Breast epithelium (tissue), 4 donors: ENCODE measurements around the gene CYP4F3. TPM values are rescaled to one million over a fixed set of nuclear protein-coding genes. Genes with fewer than 3 reads are reported as not detected.

Source experiments
- DNase-seq, 2 donors: peaks; one replicate each; pipeline ENCODE4 v3.0.0-alpha.2; 2019; ENCODE audit warnings: low spot score in 2 of 2
- H3K27ac ChIP-seq, 2 donors: fragments of 200-600 bp; sonication (generic) in 1 of 2; one replicate each; pipeline ENCODE4 v1.5.1; 2016 to 2019; ENCODE audit warnings: mild to moderate bottlenecking in 1 of 2
- H3K27me3 ChIP-seq, 2 donors: fragments of 200-600 bp; sonication (generic) in 1 of 2; one replicate each; pipeline versions ENCODE4 v1.5.1 to v1.6.0; 2017 to 2019; ENCODE audit warnings: control low read depth in 1 of 2, mild to moderate bottlenecking in 1 of 2
- H3K36me3 ChIP-seq: fragments of 200-600 bp; one replicate; pipeline ENCODE4 v1.5.1; 2019
- H3K4me1 ChIP-seq, 2 donors: fragments of 200-600 bp; sonication (generic); one replicate each; pipeline ENCODE4 v1.5.1; 2016 to 2019; ENCODE audit warnings: control low read depth in 1 of 2
- H3K4me3 ChIP-seq, 3 donors: fragments of 200-600 bp; sonication (generic); 1 replicate in 2 of 3; 2 replicates in 1 of 3; pipeline ENCODE4 v1.5.1; 2016 to 2019; ENCODE audit warnings: mild to moderate bottlenecking in 3 of 3, moderate library complexity in 2 of 3
- H3K9me3 ChIP-seq, 2 donors: fragments of 200-600 bp; sonication (generic) in 1 of 2; one replicate each; pipeline ENCODE4 v1.5.1; 2016 to 2019; ENCODE audit warnings: control low read depth in 1 of 2
- CTCF ChIP-seq, 3 donors: fragments of 450-650 bp; IDR thresholded peaks; one replicate each; pipeline ENCODE4 v1.5.1; 2016 to 2017; ENCODE audit warnings: antibody characterized with exemption in 3 of 3, mild to moderate bottlenecking in 3 of 3, moderate library complexity in 3 of 3
- POLR2A ChIP-seq: fragments of 450-650 bp; IDR thresholded peaks from one replicate; pipeline ENCODE4 v1.6.1; 2016; ENCODE audit warnings: antibody characterized with exemption, mild to moderate bottlenecking, moderate library complexity
- POLR2AphosphoS5 ChIP-seq, 3 donors: sonication (generic); formaldehyde crosslinking; IDR thresholded peaks; one replicate each; pipeline ENCODE4 v1.6.1; 2017; ENCODE audit warnings: antibody characterized with exemption in 3 of 3
- intact Hi-C: fragments of 100-400 bp; cut with DNase I; formaldehyde crosslinking; loops from one replicate; pipeline ENCODE4 v1.15.1; 2023; ENCODE audit warnings: low total_unique reads
- total RNA-seq, 3 donors: library from RNA; depleted of rRNA; stranded (reverse); fragments of >200 nt; gene quantifications; one replicate each; pipeline ENCODE4 v1.1.0, GENCODE V29; 2016

CYP4F3 gene
- total RNA-seq, 3 donors from 2014 or later: 0.16 to 0.44 TPM; not detected in 1

- no peak for TF ChIP-seq CTCF (IDR thresholded peaks at IDR 0.05)
- no peaks in the 10 kb centered on the region for H3K27me3 ChIP-seq
- DNase-seq: no peak
- intact Hi-C loops: no loop called here
- H3K9me3 ChIP-seq: peaks cover 14 to 24% of the 10 kb centered on the region in 2 donors
- H3K4me1 ChIP-seq: no peaks in the 10 kb centered on the region
- H3K4me3 ChIP-seq: no peak overlapping the region
- no peaks in the 10 kb centered on the region for H3K36me3 ChIP-seq
- no peak overlapping the region for H3K27ac ChIP-seq
These were observed 44.1 kb downstream of the CYP4F3 start for GRCh38 chr19:15684828-15685227.

GRCh38 chr19:15696654-15697194 lies 56.0 kb downstream of the CYP4F3 start:
- peaks cover 0 to 3% of the 10 kb centered on the region in 2 donors for H3K27me3 ChIP-seq
- no peaks in the 10 kb centered on the region for H3K4me1 ChIP-seq
- TF ChIP-seq POLR2AphosphoS5 (IDR thresholded peaks at IDR 0.05) (no peak), CTCF (IDR thresholded peaks at IDR 0.05) (no peak), POLR2A (no peak)
- H3K27ac ChIP-seq: no peak overlapping the region
- no peaks in the 10 kb centered on the region for H3K36me3 ChIP-seq
- no peak overlapping the region for H3K4me3 ChIP-seq
- no peak for DNase-seq
- peaks cover 0 to 3% of the 10 kb centered on the region in 2 donors for H3K9me3 ChIP-seq
- intact Hi-C loops: no loop called here

GRCh38 chr19:15701757-15702533 lies 61.2 kb downstream of the CYP4F3 start:
- no peak for TF ChIP-seq POLR2AphosphoS5 (IDR thresholded peaks at IDR 0.05)
- TF ChIP-seq POLR2A: no peak
- TF ChIP-seq CTCF (IDR thresholded peaks at IDR 0.05): no peak
- H3K4me1 ChIP-seq: peaks cover 0 to 7% of the 10 kb centered on the region in 2 donors
- H3K9me3 ChIP-seq: peaks cover 0 to 3% of the 10 kb centered on the region in 2 donors
- no peak overlapping the region for H3K27ac ChIP-seq
- H3K36me3 ChIP-seq: no peaks in the 10 kb centered on the region
- intact Hi-C loops: no loop called here
- H3K27me3 ChIP-seq: peaks cover 0 to 3% of the 10 kb centered on the region in 2 donors
- no peak for DNase-seq
- H3K4me3 ChIP-seq: no peak overlapping the region

GRCh38 chr19:15702534-15702930 lies 61.8 kb downstream of the CYP4F3 start:
- Histone ChIP-seq H3K9me3 (peaks cover 0 to 3% of the 10 kb centered on the region in 2 donors), H3K27me3 (peaks cover 0 to 3% of the 10 kb centered on the region in 2 donors), H3K4me3 (no peak overlapping the region), H3K27ac (no peak overlapping the region), H3K4me1 (peaks cover 0 to 7% of the 10 kb centered on the region in 2 donors), H3K36me3 (no peaks in the 10 kb centered on the region)
- peak; percentile 65 to 69 for DNase-seq
- intact Hi-C loops: no loop called here
- TF ChIP-seq POLR2A (no peak), CTCF (IDR thresholded peaks at IDR 0.05) (no peak), POLR2AphosphoS5 (IDR thresholded peaks at IDR 0.05) (no peak)

Other genes with a start within 250 kb of the CYP4F3 start
- gene AKAP8L, start 221.9 kb upstream of the CYP4F3 start, total RNA-seq: 100 to 1,000 TPM in 2 of 3 donors, 10 to 100 TPM in 1; 77.6 to 141 (median 122) TPM
- gene WIZ, start 190.9 kb upstream of the CYP4F3 start, total RNA-seq: 10 to 100 TPM; 17.6 to 51.1 (median 34.9) TPM
- 1 to 10 TPM; 1.8 to 5.9 (median 3.4) TPM for gene RASAL3, start 176.4 kb upstream of the CYP4F3 start, total RNA-seq
- gene PGLYRP2, start 161.4 kb upstream of the CYP4F3 start, total RNA-seq: 1 to 10 TPM in 2 of 3 donors, not detected in 1; 5.6 to 6.2 TPM
- gene CYP4F22, start 132.4 kb upstream of the CYP4F3 start, total RNA-seq: 10 to 100 TPM in 1 of 3 donors, 1 to 10 TPM in 2; 8.8 to 26.9 (median 9.4) TPM
- 1 to 10 TPM in 2 of 3 donors, not detected in 1; 2.6 to 5.0 TPM for gene CYP4F8, start 25.7 kb upstream of the CYP4F3 start, total RNA-seq
- 1 to 10 TPM; 3.5 to 8.8 (median 5.6) TPM for gene CYP4F12, start 32.2 kb downstream of the CYP4F3 start, total RNA-seq
- not detected for gene OR10H2, start 87.1 kb downstream of the CYP4F3 start, total RNA-seq
- not detected for gene OR10H3, start 97.1 kb downstream of the CYP4F3 start, total RNA-seq
- gene OR10H5, start 146.8 kb downstream of the CYP4F3 start, total RNA-seq: not detected
- not detected for gene OR10H1, start 174.8 kb downstream of the CYP4F3 start, total RNA-seq